Parathyroid adenoma (tissue), 2 donors: Measurements from ENCODE around the gene BRWD1.

Source experiments
- H2AFZ ChIP-seq: fragments of 300-600 bp; sonication (generic); one replicate; pipeline ENCODE4 v1.7.0; 2017; ENCODE audit warnings: antibody characterized with exemption, mild to moderate bottlenecking
- H3K27ac ChIP-seq: fragments of 300-600 bp; sonication (generic); one replicate; pipeline ENCODE4 v1.7.0; 2017
- H3K27me3 ChIP-seq: fragments of 300-600 bp; sonication (generic); one replicate; pipeline ENCODE4 v1.7.0; 2017; ENCODE audit warnings: low read length; ENCODE audit not compliant: control insufficient read depth, insufficient read depth
- H3K36me3 ChIP-seq: fragments of 300-600 bp; sonication (generic); one replicate; pipeline ENCODE4 v1.7.0; 2017; ENCODE audit warnings: low read length; ENCODE audit not compliant: control insufficient read depth, insufficient read depth
- H3K4me1 ChIP-seq: fragments of 300-600 bp; sonication (generic); one replicate; pipeline ENCODE4 v1.7.0; 2017; ENCODE audit warnings: control low read depth
- H3K4me2 ChIP-seq: fragments of 300-600 bp; sonication (generic); one replicate; pipeline ENCODE4 v1.7.0; 2017; ENCODE audit warnings: low read length
- H3K4me3 ChIP-seq: fragments of 300-600 bp; sonication (generic); one replicate; pipeline ENCODE4 v1.7.0; 2017; ENCODE audit warnings: low read depth, low read length
- H3K79me2 ChIP-seq: fragments of 300-600 bp; sonication (generic); one replicate; pipeline ENCODE4 v1.7.0; 2017; ENCODE audit warnings: control low read depth
- H3K9ac ChIP-seq: fragments of 300-600 bp; sonication (generic); one replicate; pipeline ENCODE4 v1.7.0; 2017; ENCODE audit warnings: mild to moderate bottlenecking
- H3K9me3 ChIP-seq: fragments of 300-600 bp; sonication (generic); one replicate; pipeline ENCODE4 v1.7.0; 2017; ENCODE audit warnings: low read length; ENCODE audit not compliant: control insufficient read depth
- TF ChIP-seq, protein P1 (sequence below): fragments of 300-600 bp; sonication (generic); IDR thresholded peaks from one replicate; pipeline ENCODE4 v1.7.0; 2017; ENCODE audit warnings: antibody characterized with exemption, mild to moderate bottlenecking
- donor health status: primary hyperparathyroidism.

BRWD1 gene

DNA sequence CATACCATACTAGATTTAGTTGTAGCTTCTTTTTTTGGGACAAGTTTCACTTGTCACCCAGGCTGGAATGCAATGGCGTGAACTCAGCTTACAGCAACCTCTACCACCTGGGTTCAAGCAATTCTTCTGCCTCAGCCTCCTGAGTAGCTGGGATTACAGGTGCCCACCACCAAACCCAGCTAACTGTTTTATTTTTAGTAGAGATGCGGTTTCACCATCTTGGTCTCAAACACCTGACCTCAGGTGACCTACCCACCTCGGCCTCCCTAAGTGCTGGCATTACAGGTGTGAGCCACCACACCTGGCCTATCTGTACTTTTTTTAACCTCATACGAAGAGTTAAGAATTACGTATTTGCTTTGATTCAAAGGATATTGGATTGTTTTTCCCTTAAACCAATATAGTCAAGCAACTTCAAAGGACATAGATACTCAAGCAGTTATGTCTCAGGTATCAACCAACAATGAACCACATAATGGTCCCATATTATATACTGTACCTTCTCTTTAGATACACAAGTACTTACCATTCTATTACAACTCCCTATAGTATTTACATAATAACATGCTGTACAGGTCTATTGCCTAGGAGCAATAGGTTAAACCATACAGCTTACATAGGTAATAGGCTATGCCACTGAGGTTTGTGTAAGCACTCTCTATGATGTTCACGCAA is 28.0 kb upstream of the BRWD1 start:
- Histone ChIP-seq H3K4me2 (no peak overlapping the region), H3K36me3 (no peaks in the 10 kb centered on the region), H3K9ac (no peak overlapping the region), H3K27ac (no peak overlapping the region), H2AFZ (no peak overlapping the region), H3K79me2 (no peaks in the 10 kb centered on the region), H3K4me3 (no peak overlapping the region), H3K27me3 (no peaks in the 10 kb centered on the region), H3K4me1 (no peaks in the 10 kb centered on the region), H3K9me3 (no peaks in the 10 kb centered on the region)
- TF ChIP-seq, protein P1, sequence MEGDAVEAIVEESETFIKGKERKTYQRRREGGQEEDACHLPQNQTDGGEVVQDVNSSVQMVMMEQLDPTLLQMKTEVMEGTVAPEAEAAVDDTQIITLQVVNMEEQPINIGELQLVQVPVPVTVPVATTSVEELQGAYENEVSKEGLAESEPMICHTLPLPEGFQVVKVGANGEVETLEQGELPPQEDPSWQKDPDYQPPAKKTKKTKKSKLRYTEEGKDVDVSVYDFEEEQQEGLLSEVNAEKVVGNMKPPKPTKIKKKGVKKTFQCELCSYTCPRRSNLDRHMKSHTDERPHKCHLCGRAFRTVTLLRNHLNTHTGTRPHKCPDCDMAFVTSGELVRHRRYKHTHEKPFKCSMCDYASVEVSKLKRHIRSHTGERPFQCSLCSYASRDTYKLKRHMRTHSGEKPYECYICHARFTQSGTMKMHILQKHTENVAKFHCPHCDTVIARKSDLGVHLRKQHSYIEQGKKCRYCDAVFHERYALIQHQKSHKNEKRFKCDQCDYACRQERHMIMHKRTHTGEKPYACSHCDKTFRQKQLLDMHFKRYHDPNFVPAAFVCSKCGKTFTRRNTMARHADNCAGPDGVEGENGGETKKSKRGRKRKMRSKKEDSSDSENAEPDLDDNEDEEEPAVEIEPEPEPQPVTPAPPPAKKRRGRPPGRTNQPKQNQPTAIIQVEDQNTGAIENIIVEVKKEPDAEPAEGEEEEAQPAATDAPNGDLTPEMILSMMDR = no peak

DNA sequence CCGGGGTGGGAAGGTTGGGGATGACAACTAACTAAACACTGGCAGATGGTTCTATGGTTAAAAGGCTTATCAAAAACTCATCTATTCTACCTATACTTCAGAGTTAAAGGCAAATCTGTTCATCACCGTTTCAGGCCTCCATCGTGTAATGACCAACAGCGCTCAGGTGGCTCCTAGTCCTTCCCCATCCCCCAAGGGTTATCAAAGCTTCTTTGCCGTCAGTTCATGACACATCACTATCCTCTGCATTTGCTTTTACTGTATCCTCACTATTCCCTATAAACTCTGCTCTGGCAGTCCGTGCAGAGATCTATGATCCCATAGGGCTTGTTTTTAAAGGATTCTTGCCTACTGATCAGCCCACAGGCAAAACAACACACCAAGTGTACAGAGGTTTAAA is 27.3 kb upstream of the BRWD1 start:
- H2AFZ ChIP-seq = no peak overlapping the region
- TF ChIP-seq, protein P1 = no peak
- H3K4me3 ChIP-seq = no peak overlapping the region
- no peaks in the 10 kb centered on the region for H3K4me1 ChIP-seq
- H3K9ac ChIP-seq = no peak overlapping the region
- no peaks in the 10 kb centered on the region for H3K27me3 ChIP-seq
- H3K79me2 ChIP-seq = no peaks in the 10 kb centered on the region
- H3K27ac ChIP-seq = no peak overlapping the region
- no peak overlapping the region for H3K4me2 ChIP-seq
- H3K36me3 ChIP-seq = no peaks in the 10 kb centered on the region
- H3K9me3 ChIP-seq = no peaks in the 10 kb centered on the region

DNA sequence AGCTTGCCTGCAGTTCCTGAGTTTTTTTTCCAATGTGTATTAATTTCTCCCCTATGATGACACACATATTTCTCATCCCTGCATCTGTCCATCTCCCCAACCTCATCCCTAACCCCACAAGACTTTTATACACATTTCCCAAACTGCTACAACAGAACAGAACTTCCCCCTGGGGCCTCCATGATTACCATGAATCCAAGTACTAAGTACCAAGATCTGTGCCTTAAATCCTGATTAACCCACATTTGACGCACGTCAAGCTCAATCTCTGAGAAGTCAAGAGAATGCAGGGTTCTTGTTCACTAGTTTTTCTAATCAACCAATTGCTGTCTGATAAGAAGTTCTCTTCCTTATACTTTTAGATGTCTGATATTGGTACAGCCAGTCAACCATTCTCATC is 25.8 kb upstream of the BRWD1 start:
- H3K27ac ChIP-seq = no peak overlapping the region
- no peaks in the 10 kb centered on the region for H3K79me2 ChIP-seq
- no peaks in the 10 kb centered on the region for H3K36me3 ChIP-seq
- H3K9ac ChIP-seq = no peak overlapping the region
- H3K27me3 ChIP-seq = no peaks in the 10 kb centered on the region
- no peak overlapping the region for H3K4me2 ChIP-seq
- TF ChIP-seq, protein P1 = no peak
- H3K4me3 ChIP-seq = no peak overlapping the region
- no peaks in the 10 kb centered on the region for H3K9me3 ChIP-seq
- H3K4me1 ChIP-seq = no peaks in the 10 kb centered on the region
- no peak overlapping the region for H2AFZ ChIP-seq

DNA sequence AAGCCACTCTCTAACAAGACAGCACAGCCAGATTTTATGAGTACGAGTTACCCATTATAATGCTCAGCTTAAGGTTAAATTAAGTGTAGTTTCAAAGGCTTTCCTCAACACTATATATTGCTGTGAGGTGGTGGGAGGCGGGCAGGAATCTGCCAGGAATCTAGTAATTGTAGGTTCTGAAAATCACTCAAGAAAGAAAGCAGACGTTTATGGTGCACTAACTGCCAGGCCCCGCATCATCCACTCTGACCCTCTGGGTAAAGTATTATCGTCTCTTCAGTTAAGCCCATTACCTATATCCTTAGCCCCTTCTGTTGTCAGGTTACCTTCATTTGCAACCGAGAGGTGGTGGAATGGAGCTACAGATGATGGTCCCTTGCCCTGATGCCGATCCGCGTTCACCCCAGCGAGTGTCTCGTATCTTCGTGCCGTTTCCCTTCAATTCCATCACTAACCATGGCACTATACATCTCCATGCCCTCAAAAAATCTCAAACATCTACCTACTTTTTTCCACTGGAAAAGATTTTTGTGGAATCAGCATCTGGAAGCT is 23.1 kb upstream of the BRWD1 start:
- Histone ChIP-seq H3K79me2 (no peaks in the 10 kb centered on the region), H3K27me3 (no peaks in the 10 kb centered on the region), H3K36me3 (no peaks in the 10 kb centered on the region), H3K27ac (no peak overlapping the region), H3K4me3 (no peak overlapping the region), H3K4me1 (no peaks in the 10 kb centered on the region), H3K9me3 (no peaks in the 10 kb centered on the region), H2AFZ (no peak overlapping the region), H3K9ac (no peak overlapping the region), H3K4me2 (no peak overlapping the region)
- TF ChIP-seq, protein P1 = no peak

DNA sequence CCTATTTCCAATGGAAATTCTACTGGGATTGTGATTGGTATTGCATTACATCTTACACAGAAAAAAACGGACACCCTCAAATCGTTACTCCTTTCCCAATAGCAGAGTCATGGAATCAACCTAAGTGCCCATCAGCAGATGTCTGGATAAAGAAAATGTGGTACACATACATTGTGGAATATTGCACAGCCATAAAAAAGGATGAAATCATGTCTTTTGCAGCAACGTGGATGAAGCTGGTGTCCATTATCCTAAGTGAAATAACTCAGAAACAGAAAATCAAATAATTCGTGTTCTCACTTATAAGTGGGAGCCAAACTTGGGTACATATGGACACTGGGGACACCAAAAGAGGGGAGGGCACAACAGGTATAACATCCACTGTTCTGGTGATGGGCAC is 21.2 kb upstream of the BRWD1 start:
- H3K9me3 ChIP-seq = no peaks in the 10 kb centered on the region
- H3K36me3 ChIP-seq = no peaks in the 10 kb centered on the region
- no peak overlapping the region for H3K27ac ChIP-seq
- H3K9ac ChIP-seq = no peak overlapping the region
- H3K27me3 ChIP-seq = no peaks in the 10 kb centered on the region
- no peaks in the 10 kb centered on the region for H3K79me2 ChIP-seq
- TF ChIP-seq, protein P1 = no peak
- H2AFZ ChIP-seq = no peak overlapping the region
- no peak overlapping the region for H3K4me3 ChIP-seq
- H3K4me1 ChIP-seq = no peaks in the 10 kb centered on the region
- no peak overlapping the region for H3K4me2 ChIP-seq
